OCI-LY7 (cell line): ENCODE measurements around the gene GLIPR1L2.

Experiments used
- EZH2phosphoT487 ChIP-seq: fragments of 200-600 bp; sonication (generic); IDR thresholded peaks from 2 replicates; pipeline ENCODE4 v1.6.1; 2018; ENCODE audit warnings: low read depth, borderline replicate concordance, mild to moderate bottlenecking, mixed run types, antibody characterized with exemption, low read length, moderate library complexity, mixed read lengths
- TF ChIP-seq, protein P1 (sequence below): fragments of 200-600 bp; sonication (generic); conservative IDR thresholded peaks from 2 replicates; pipeline ENCODE4 v1.5.1; 2014; ENCODE audit warnings: mild to moderate bottlenecking, antibody characterized with exemption, low read length, moderate library complexity, mixed read lengths

DNA sequence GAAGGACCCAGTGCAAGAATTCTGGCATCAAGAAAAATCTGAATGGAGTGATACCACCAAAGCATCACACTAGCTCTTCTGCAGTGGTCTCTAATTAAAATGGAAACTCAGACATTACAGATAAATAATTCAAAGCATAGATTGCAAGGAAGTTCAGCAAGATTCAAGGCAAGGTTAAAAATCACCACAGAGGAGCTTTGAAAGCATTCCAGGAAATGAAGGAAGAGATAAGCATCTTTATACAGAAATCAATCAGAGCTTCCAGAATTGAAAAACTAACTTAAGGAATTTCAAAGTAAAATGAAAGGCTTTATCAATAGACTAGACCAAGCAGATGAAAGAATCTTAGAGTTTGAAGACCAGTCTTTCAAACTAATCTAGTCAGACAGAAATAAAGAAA lies 69.3 kb downstream of the GLIPR1L2 start:
- TF ChIP-seq, protein P1, sequence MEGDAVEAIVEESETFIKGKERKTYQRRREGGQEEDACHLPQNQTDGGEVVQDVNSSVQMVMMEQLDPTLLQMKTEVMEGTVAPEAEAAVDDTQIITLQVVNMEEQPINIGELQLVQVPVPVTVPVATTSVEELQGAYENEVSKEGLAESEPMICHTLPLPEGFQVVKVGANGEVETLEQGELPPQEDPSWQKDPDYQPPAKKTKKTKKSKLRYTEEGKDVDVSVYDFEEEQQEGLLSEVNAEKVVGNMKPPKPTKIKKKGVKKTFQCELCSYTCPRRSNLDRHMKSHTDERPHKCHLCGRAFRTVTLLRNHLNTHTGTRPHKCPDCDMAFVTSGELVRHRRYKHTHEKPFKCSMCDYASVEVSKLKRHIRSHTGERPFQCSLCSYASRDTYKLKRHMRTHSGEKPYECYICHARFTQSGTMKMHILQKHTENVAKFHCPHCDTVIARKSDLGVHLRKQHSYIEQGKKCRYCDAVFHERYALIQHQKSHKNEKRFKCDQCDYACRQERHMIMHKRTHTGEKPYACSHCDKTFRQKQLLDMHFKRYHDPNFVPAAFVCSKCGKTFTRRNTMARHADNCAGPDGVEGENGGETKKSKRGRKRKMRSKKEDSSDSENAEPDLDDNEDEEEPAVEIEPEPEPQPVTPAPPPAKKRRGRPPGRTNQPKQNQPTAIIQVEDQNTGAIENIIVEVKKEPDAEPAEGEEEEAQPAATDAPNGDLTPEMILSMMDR: no peak
- no peak for TF ChIP-seq EZH2phosphoT487
